ENCODE results near the gene TYW1. TPM values are rescaled to one million over a fixed set of nuclear protein-coding genes. Genes with fewer than 3 reads are reported as not detected.
"Not testable (repeated sequence)": the region's sequence is repeated elsewhere in the genome, so short reads cannot be mapped to it uniquely, and the experiment has no call there.

TYW1 gene
- total RNA-seq, 4 donors from 2014 or later: 6.8 to 24.6 (median 17.5) TPM

DNA sequence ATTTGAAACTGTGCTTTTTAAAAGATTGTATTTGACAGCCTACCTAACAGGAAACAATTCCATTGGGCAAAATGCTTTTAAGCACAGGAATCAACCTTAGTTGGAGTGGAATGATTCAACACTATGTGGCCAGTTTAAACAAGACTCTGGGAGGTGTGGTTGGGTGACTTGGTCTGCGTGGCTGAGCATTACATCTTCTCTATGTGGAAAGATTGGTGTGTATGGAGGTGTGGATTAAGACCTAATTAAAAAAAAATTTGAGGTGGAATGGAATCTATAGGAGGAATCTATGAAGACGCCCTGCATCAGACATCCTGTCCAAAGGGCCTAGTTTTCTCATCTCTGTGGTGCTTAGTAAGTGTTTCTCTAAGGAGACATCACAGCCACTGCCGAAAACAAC, 140.9 kb downstream of the TYW1 start:
- Histone ChIP-seq H3K4me1 (peaks cover 0 to 13% (median 0%) of the 10 kb centered on the region in 3 donors), H3K27ac (peak overlapping the region in 3 of 4 donors; percentile 38 to 74 (median 71))
- H3K4me3 ChIP-seq; intact Hi-C loops (cut with DNase I); H3K27me3 ChIP-seq; H3K9me3 ChIP-seq; H3K36me3 ChIP-seq; DNase-seq: not testable (repeated sequence)
- WGBS, 2 donors: 69% methylated on average over 3 of the region's 3 CpGs

DNA sequence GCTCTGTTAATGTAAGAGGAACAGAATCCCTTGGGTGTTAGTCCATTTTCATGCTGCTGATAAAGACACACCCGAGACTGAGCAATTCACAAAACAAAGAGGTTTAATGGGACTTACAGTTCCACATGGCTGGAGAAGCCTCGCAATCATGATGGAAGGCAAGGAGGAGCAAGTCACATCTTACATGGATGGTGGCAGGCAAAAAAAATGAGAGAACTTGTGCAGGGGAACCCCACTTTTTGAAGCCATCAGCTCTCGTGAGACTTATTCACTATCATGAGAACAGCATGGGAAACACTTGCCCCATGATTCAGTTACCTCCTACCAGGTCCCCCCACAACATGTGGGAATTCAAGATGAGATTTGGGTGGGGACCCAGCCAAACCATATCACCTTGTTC, 143.2 kb downstream of the TYW1 start:
- H3K9me3 ChIP-seq; H3K36me3 ChIP-seq; DNase-seq; H3K27ac ChIP-seq; H3K4me3 ChIP-seq; H3K27me3 ChIP-seq; intact Hi-C loops (cut with DNase I): not testable (repeated sequence)
- 74 to 85% methylated on average over 3 of the region's 3 CpGs for WGBS, 2 donors
- peaks cover 0 to 13% (median 0%) of the 10 kb centered on the region in 3 donors for H3K4me1 ChIP-seq

DNA sequence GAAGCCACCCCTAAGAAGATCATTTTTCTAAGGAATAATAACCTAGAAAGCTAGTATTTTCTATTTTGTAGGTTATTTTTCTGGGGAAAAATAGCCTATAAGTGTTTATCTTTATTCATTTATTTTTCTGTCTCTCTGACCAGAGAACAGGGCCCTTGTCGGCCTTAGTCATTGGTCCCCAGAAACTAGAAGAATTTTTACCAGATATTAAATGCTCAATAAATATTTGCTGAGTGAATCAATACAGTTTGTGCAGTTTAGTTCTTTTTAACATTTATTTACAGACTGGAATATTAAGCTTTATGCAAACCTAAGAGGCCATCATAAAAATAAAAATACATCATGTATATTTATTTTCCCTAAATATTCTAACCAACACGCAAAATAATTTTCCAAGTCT, 144.4 kb downstream of the TYW1 start:
- H3K36me3 ChIP-seq; H3K4me3 ChIP-seq; DNase-seq; H3K27me3 ChIP-seq; intact Hi-C loops (cut with DNase I); H3K9me3 ChIP-seq; H3K27ac ChIP-seq: not testable (repeated sequence)
- 91 to 93% methylated on average over 2 of the region's 2 CpGs for WGBS, 2 donors
- H3K4me1 ChIP-seq: peaks cover 0 to 13% (median 0%) of the 10 kb centered on the region in 3 donors

DNA sequence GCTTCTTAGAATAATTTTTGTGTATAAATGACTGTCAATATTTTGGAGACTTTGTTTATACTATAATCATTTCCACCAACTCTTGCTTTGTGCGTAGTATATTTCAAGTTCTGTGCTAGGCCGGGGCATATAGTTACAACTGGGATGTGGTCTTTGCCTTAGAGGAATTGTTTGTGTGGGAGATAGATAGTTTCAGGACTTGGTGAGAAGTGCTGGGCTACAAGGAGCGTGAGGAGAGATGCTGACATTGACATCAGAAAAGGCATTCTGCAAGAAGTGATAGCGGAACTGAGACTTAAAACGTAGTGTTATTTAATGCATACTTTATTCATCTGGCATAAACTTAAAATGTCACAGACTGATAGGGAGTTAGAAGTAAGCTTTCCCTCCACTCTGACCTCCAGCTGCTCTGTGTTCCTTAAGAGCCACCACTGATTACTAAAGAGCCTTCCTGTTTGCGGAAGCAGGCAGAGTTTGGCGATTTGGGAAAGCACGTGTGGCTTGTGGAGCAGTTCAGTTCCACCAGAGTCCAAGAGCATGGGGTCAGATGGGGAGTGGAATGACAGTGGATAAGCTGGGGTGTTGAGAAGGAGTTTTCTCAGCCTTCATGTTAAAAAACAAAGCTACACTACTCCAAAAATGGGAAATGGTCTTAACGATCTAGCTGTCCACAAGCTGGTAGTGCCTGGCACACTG, 146.6 kb downstream of the TYW1 start:
- H3K36me3 ChIP-seq; intact Hi-C loops (cut with DNase I); DNase-seq; H3K27ac ChIP-seq; H3K4me1 ChIP-seq; H3K27me3 ChIP-seq; H3K9me3 ChIP-seq; H3K4me3 ChIP-seq: not testable (repeated sequence)
- 63 to 80% methylated on average over 8 of the region's 9 CpGs for WGBS, 2 donors

DNA sequence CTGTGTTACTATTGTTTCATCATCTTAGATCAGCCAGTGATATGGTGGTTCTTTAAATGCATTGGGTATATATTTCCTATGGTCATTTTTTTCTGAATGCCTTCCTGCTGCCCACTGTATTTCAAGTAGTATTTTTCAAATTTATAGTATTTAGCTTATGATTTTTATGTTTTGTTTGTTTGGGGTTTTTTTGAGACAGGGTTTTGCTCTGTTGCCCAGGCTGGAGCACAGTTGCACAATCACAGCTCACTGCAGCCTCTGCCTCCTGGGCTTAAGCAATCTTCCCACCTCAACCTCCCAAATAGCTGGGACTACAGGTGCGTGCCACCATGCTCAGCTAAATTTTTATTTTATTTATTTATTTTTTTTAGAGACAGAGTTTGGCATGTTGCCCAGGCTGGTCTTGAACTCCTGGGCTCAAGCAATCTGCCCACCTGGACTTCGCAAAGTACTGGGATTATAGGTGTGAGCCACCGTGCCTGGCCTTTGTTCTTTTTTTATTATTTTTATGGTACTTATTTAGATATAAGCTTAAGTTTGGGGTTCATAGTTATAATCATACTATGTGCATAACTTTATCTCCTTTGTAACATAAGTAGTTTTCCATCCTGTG, 149.1 kb downstream of the TYW1 start:
- intact Hi-C loops (cut with DNase I); H3K9me3 ChIP-seq; H3K4me3 ChIP-seq; H3K36me3 ChIP-seq; H3K4me1 ChIP-seq; DNase-seq; H3K27ac ChIP-seq; H3K27me3 ChIP-seq: not testable (repeated sequence)
- 87 to 95% methylated on average over 3 of the region's 3 CpGs for WGBS, 2 donors

DNA sequence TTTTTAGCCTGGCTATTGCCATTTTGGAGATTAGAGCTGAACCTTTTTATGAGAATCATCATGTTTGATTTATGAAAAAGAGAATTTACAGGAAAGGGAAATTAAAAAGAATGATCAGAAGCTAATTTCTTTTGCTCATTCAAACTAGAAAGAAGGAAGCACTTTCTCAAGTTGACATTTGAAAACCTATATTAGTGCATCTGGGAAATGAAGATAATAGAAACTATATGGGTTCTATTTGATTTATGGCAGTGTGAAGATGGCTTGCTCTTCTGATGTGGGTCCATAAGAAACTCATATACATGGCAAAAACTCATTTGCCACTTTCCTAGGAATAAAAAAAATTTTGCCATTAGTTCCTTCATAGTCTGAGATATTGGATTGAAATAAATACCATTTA, 152.5 kb downstream of the TYW1 start:
- H3K27ac ChIP-seq; intact Hi-C loops (cut with DNase I); H3K9me3 ChIP-seq; H3K27me3 ChIP-seq; H3K4me3 ChIP-seq; DNase-seq; H3K4me1 ChIP-seq: not testable (repeated sequence)
- peaks cover 0 to 11% (median 0%) of the 10 kb centered on the region in 3 donors for H3K36me3 ChIP-seq

DNA sequence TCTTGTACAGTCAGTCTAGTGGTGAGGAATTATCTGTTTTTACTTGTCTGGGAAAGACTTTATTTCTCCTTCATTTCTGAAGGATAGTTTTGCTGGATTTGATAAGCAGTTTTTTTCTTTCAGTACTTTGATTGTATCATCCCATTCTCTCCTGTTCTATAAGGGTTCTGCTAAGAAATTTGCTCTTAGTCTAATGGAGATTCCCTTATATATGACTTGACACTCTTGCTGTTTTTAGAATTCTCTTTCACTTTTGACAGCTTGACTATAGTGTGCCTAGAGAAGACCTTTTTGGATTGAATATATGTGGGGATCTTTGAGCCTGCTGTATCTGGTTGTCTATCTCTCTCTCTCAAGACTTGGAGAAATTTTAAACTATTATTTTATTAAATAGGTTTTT, 157.7 kb downstream of the TYW1 start:
- H3K27ac ChIP-seq; H3K9me3 ChIP-seq; DNase-seq; intact Hi-C loops (cut with DNase I); H3K4me1 ChIP-seq; H3K27me3 ChIP-seq; H3K4me3 ChIP-seq: not testable (repeated sequence)
- peaks cover 0 to 19% (median 0%) of the 10 kb centered on the region in 3 donors for H3K36me3 ChIP-seq

DNA sequence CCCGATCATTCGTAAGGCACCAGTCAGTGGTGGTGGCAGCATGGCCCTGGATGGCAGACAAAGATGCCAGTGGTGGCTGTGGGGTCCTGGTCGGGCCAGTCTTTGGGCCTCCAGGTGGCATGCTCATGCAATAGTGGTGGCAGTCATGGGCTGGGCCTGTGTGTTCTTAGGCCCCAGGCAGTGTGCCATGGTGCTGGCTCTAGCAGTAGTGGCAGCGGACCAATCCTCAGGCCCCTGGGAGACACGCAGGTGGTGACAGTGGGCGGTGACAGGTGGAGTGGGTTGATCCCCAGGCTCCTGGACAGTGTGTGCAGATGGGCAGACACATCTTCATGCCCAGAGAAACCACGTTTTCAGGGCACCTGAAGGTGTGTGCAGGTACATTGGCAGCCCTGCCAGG, 159.4 kb downstream of the TYW1 start:
- H3K4me1 ChIP-seq; intact Hi-C loops (cut with DNase I); H3K27me3 ChIP-seq; H3K4me3 ChIP-seq; H3K9me3 ChIP-seq; DNase-seq; H3K27ac ChIP-seq: not testable (repeated sequence)
- 87% methylated on average over 4 of the region's 7 CpGs; no CpG with 5 or more reads in 1 of the 2 donors for WGBS, 2 donors
- H3K36me3 ChIP-seq: peaks cover 0 to 19% (median 0%) of the 10 kb centered on the region in 3 donors

DNA sequence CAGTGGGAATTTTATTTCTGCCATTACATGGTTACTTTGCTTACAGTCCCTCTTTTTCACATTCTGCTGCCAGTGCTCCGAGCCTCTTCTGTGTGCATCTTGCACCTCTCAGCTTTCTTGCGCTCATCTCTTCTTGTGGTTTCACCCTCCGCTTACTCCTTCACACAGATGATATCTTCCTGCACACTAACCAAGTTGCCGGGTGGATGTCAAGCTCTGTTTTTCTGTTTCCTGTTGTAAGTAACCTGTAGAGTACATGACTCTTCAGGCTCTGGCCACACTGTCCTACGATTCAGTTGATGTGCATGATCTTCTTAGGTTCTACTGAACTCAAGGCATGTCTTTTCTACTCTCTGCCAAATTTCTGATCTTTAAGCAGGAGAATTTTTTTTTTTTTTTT, 166.7 kb downstream of the TYW1 start:
- DNase-seq; H3K4me1 ChIP-seq; H3K27me3 ChIP-seq; H3K36me3 ChIP-seq; intact Hi-C loops (cut with DNase I); H3K9me3 ChIP-seq; H3K4me3 ChIP-seq; H3K27ac ChIP-seq: not testable (repeated sequence)
- 82 to 87% methylated on average over 5 of the region's 5 CpGs for WGBS, 2 donors

DNA sequence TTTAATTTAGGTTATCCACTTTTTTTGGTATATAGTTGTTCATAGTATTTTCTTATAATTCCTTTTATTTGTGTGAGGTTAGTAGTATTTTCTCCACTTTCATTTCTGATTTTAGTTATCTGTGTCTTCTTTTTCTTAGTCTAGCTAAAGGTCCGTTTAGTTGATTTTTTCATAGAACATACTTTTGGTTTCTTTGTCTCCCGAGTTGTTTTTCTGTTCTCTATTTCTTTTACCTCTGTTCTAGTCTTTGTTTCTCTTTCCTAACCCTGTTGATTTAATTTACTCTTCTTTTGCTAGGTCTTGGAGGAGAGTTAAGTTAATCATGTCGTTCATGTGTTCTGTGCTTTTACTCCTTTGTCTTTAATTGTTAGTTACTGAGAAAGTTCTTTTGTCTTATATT, 174.5 kb downstream of the TYW1 start:
- DNase-seq; H3K27ac ChIP-seq; H3K4me3 ChIP-seq; H3K36me3 ChIP-seq; H3K4me1 ChIP-seq; intact Hi-C loops (cut with DNase I); H3K9me3 ChIP-seq; H3K27me3 ChIP-seq: not testable (repeated sequence)
- 62 to 72% methylated on average over 3 of the region's 3 CpGs for WGBS, 2 donors
